Activated CD4-positive, alpha-beta T cell treated with anti-CD3 and anti-CD28 coated beads, Interleukin-2, amount 10 ng/mL, durations not matched to agents 24 days and 14 days (primary cell): Measurements from ENCODE around the gene IL20RB. TPM values are rescaled to one million over a fixed set of nuclear protein-coding genes. Genes with fewer than 3 reads are reported as not detected.

Experiments used
- DNase-seq: peaks from one replicate; pipeline ENCODE4 v3.0.0; 2022
- H3K27ac Mint-ChIP-seq: one replicate; pipeline ENCODE4 v1.8.0; 2022; ENCODE audit warnings: mild to moderate bottlenecking, mixed read lengths
- H3K27me3 Mint-ChIP-seq: one replicate; pipeline ENCODE4 v1.8.0; 2022; ENCODE audit warnings: mixed read lengths
- H3K36me3 Mint-ChIP-seq: one replicate; pipeline ENCODE4 v1.8.0; 2022; ENCODE audit warnings: low read depth, mild to moderate bottlenecking, mixed read lengths
- H3K4me1 Mint-ChIP-seq: one replicate; pipeline ENCODE4 v1.8.0; 2021; ENCODE audit warnings: mixed read lengths
- H3K4me3 Mint-ChIP-seq: one replicate; pipeline ENCODE4 v1.8.0; 2022; ENCODE audit warnings: mild to moderate bottlenecking, moderate library complexity, mixed read lengths
- H3K9me3 Mint-ChIP-seq: one replicate; pipeline ENCODE4 v1.8.0; 2021; ENCODE audit warnings: mixed read lengths
- intact Hi-C: fragments of 100-400 bp; cut with micrococcal nuclease; formaldehyde crosslinking; loops from one replicate; pipeline ENCODE4 v1.15.1; 2023
- total RNA-seq: library from RNA; stranded (reverse); gene quantifications from 2 replicates; pipeline ENCODE4 v1.2.3, GENCODE V29; 2022

The IL20RB gene
- total RNA-seq, 1 donor from 2014 or later = 1.8 TPM

- intact Hi-C loops = no loop called here
- H3K36me3 Mint-ChIP-seq = no peaks in the 10 kb centered on the region
- no peak overlapping the region for H3K4me3 Mint-ChIP-seq
- H3K9me3 Mint-ChIP-seq = no peaks in the 10 kb centered on the region
- H3K4me1 Mint-ChIP-seq = no peaks in the 10 kb centered on the region
- no peak for DNase-seq
- H3K27me3 Mint-ChIP-seq = peaks cover 5% of the 10 kb centered on the region
- no peak overlapping the region for H3K27ac Mint-ChIP-seq
Observed at GRCh38 chr3:137046747-137047146, 89.0 kb downstream of the IL20RB start.

DNA sequence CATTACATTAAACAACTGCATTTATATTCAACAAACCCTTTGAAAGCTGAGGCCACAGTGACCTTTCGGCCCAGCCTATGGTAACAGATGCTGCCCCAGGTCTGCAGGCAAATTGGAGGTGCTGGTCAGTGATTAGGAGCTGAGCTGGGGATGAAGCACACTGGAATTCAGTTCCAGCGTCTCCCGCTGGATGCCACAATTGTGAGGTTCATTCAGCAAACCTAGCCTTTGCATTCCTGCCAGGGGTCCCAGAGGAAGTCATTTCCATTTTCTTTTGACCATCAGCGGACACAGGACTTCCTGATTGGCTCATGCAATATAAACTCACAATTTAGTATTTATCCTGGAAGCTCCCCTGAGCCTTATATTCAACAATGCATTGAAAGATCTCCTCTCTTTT is 89.5 kb downstream of the IL20RB start:
- Mint-ChIP-seq H3K27me3 (peaks cover 5% of the 10 kb centered on the region), H3K4me1 (no peaks in the 10 kb centered on the region), H3K4me3 (no peak overlapping the region), H3K9me3 (no peaks in the 10 kb centered on the region), H3K27ac (no peak overlapping the region), H3K36me3 (no peaks in the 10 kb centered on the region)
- DNase-seq = no peak
- intact Hi-C loops = no loop called here

DNA sequence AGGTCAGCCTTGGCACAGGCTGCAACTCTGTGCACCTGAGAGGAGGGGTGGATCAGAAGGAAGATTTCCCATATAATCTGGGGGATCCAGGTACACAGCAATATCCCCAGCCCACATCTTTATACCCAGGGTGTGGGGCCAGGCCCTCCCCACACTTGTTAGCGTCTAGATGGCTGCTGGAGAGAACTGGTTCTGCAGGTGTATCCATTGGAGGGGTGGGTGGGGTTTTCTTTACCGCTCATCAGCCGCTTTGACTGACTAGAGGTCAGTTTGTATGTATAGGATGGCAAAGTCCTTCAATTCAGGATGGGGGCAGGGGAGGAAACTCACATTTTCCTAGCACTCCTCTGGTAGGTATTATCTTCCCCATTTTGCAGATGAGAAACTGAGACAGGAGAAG is 92.5 kb downstream of the IL20RB start:
- no peaks in the 10 kb centered on the region for H3K27me3 Mint-ChIP-seq
- H3K9me3 Mint-ChIP-seq = no peaks in the 10 kb centered on the region
- intact Hi-C loops = no loop called here
- no peak overlapping the region for H3K4me3 Mint-ChIP-seq
- H3K4me1 Mint-ChIP-seq = no peaks in the 10 kb centered on the region
- no peak overlapping the region for H3K27ac Mint-ChIP-seq
- no peak for DNase-seq
- no peaks in the 10 kb centered on the region for H3K36me3 Mint-ChIP-seq

DNA sequence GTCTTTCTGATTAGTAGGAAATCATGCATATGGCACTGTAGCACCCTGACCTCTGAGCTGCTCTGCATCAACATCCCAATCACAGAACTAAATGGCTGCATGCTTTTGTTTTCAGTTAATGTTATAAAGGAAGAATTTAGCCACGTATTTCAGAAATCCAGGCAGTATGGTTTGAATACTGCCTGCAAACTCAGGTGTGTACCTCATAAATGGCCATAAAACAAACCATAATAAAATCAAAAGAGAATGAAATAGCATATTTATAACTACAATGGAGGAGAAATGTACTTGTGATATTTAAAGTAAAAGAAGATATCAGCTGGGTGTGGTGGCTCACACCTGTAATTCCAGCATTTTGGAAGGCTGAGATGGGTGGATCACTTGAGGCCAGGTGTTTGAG is 94.5 kb downstream of the IL20RB start:
- DNase-seq = no peak
- no peaks in the 10 kb centered on the region for H3K27me3 Mint-ChIP-seq
- H3K9me3 Mint-ChIP-seq = no peaks in the 10 kb centered on the region
- no peak overlapping the region for H3K27ac Mint-ChIP-seq
- no peaks in the 10 kb centered on the region for H3K36me3 Mint-ChIP-seq
- no peaks in the 10 kb centered on the region for H3K4me1 Mint-ChIP-seq
- H3K4me3 Mint-ChIP-seq = no peak overlapping the region
- intact Hi-C loops = no loop called here

Other genes starting within 250 kb of the IL20RB start
- gene STAG1, start 205.6 kb upstream of the IL20RB start, total RNA-seq = 41.3 and 46.2 TPM in 2 replicates
- gene SLC35G2, start 138.9 kb upstream of the IL20RB start, total RNA-seq = 3.4 and 3.8 TPM in 2 replicates
- gene NCK1, start 95.8 kb upstream of the IL20RB start, total RNA-seq = 34.7 and 35.3 TPM in 2 replicates